HG02642 (cell line): ENCODE results near the gene ACSL6.
A peak's percentile ranks its signal among the peaks of the same experiment; 100 is the strongest.

Experiments
- ATAC-seq: cut with Tn5 transposase; IDR thresholded peaks from one replicate; pipeline ENCODE4 v1.9.1; 2021; ENCODE audit warnings: mild to moderate bottlenecking; ENCODE audit not compliant: unreplicated experiment, poor library complexity

ACSL6 gene

DNA sequence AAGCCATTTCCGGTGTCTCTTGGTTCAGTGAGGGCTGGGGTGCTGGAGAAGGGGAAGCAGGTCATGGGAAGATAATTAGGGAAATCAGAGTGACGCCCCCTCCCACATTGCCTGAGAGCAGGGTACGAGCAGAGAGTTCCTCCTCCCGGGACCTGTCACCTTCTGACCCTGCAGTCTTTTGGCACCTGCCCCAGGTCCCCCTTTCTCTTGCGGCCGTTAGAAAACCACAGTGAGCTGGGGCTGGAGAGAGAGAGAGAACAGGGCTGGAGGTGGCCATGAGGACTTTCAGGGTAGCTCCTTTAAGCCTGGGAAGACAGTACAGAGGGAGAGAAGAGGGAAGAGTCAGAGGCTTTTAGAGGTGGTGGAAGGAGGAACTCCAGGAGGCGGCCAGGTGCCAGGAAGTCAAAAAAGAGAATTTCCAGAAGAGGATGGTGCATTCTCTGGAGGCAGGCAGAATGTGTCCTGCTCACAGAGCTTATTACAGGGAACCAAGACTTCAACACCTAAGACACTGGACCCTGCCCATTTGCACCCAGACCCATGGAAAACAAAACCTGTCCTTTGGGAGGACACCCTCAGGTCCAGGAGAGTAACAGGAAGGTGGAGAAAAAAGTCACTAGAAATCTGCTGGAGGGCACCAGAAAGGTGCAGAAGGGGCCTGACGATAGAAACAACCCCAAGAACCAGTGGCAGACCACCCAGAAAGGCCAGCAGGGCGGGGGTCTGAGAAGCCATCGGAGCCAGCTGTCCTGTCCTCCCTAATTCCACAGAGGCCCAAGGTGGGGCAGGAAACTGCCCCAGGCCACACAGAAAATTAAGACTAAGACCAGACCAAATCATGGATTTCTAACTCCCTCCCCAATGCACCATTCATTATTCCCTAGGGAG lies 6.5 kb upstream of the ACSL6 start:
- ATAC-seq = no peak

DNA sequence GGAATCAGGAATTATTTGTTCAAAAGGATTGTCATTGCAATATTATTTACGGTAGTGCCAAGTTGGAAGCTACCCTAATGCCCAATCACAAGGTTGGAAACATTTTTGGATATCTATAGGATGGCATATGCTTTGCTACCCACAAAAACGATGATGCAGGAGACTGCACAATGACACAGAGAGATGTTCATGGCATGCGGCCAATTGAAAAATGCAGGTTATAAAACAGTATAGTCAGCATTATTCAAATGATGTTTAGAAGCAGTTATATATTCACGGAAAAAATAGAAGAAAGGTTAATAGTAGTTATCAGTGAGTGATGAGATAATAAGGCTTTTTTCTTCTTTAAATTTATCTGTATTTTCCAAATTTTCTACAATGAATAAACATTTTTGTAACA lies 5.9 kb upstream of the ACSL6 start:
- ATAC-seq = no peak

DNA sequence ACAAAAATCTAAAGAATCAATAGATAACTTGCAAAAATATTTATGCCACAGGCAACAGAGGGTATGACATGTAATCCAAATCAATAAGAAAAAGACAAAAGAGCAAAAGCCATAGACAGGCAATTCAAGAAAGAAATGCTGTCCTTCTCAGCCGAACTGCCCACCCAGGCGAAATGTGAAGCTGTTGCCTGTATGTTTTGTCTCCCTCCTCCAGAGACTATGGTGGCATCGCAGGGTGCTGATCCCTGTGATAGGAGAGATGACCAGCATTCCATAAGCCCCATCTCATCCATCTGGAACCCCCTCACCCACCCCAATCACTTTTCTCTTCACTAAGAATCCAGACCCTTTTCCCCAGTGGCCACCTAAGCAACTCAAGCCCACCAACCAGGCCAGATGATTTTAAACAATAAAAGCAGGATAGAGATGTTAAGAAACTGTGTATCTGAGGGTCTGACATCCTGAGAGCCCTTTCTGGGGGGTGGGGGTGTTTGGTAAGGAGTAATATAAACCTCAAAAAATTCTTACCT lies 5.3 kb upstream of the ACSL6 start:
- no peak for ATAC-seq

DNA sequence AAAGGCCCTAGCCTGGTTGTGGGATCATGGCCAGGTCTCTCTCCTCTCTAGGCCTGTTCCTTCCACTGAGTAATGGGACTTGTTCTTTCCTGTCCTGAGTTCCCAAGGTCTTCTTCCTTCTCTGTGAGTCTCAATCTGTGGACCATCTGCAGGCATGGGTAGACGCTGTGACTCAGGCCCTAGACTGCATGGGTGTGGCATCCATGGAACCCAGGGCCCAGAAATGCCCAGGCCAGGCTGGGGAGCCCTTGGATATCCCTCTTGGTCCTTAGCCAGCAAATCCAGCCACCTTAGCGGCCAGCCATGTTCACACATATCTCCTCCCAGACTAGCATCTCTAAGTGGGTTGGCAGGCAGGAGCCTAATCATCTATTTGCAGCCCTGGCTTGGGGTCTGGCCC lies 2.3 kb upstream of the ACSL6 start:
- ATAC-seq = no peak

DNA sequence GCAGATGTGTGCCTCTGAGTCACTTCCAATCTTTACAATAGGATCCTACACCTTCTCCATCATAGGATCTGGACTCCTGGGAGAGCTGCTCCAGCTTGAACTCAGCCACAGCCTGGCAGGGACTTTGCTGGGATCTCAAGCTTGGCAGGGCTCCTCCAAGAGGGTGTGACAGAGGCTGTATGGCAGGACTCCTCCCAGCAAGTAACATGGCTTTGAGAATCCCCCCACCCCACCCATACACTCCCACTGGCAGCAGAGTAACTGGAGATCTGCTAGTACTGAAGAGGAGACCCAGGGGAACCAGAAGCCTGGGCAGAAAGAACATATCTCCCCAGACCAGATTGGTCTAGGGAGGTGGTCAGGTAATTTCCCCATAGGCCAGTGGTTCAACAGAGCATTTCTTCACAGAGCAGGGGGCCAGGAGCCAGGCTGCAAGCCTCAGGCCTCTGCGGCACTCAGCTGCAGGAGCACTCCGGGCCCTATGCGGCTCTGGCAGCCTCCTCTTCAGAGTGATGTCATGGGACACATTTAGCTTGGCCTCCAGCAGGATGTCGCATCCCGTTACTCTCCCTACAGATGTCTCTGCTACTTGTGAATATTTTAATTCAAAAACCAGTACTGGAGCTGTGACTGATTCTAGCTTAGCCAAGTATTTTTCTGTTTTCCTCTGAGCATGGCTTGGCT lies 1.7 kb upstream of the ACSL6 start:
- ATAC-seq = no peak

DNA sequence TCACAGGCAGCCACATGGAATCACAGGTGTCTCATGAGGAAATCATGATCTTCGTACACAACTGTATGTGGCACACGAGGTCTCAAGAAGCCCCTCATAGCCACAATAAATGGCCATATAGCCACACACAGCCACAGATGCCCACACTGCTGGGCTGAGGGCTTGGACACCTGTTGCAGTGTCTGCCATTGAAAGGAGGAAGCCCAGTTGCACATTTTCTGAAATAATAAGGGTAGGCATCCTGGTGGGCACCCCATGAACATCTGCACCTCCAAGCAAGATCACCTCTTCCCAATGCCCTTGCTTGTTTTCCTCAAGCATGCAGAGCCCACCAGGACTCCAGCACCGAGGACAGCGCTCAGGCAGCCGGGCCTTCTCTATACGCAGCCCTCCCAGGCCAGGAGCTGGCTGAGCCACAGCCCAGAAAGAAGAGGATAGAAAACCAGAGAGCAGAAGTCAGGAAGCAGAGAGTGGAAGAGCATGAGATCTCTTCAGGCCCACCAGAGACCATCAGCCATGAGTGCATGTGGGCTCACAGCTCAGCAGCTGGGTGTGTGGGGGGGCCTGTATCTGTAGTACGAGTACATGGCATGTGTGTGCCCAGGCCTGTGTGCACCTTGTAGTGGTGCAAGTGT lies 1.0 kb upstream of the ACSL6 start:
- no peak for ATAC-seq

DNA sequence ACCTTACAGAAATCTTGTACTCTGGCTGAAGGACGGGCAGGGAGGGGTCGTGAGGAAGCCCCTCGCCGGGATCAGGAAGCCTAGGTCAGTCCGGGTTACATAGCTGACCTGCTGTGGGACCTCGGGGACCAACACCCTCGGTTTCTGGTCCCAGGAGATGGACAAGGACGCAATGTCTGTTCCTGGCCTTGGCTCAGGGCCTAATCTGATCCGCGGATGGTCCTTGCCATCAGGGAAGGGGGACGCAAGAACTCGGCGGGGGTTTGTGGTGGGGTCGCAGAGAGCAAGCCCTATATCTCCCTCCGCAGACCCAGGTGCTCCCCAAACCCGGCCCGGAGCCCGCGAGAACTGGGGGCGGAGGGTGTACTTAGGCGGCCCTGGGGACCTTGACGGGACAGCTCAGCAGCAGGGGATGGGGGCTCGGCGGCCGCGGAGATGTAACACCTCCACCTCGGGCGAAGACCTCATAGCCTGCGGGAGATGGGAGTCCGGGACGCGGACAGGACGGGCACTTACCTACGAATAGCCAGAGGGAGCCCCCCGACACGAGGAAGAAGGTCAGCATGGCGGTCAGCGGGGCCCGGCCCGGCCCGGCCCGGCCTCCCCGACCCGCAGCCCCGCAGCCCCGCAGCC lies 353 bp downstream of the ACSL6 start:
- ATAC-seq = no peak

DNA sequence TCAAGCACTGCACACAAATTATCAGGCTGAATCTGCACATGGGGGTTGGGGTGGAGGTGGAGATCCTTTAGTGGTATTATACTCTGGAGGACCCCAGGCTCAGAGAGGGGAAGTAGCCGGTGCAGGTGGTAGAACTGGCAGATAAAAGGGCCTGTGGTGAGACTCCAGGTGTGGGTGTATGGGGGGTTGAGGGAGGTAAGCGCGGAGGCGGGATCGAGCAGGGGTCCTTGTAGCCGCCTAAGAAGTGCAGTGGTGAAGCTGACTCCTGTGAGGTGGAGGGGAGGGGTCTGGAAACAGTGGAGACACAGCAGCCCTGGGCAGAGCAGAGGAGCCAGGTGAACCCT lies 841 bp downstream of the ACSL6 start:
- ATAC-seq = no peak

DNA sequence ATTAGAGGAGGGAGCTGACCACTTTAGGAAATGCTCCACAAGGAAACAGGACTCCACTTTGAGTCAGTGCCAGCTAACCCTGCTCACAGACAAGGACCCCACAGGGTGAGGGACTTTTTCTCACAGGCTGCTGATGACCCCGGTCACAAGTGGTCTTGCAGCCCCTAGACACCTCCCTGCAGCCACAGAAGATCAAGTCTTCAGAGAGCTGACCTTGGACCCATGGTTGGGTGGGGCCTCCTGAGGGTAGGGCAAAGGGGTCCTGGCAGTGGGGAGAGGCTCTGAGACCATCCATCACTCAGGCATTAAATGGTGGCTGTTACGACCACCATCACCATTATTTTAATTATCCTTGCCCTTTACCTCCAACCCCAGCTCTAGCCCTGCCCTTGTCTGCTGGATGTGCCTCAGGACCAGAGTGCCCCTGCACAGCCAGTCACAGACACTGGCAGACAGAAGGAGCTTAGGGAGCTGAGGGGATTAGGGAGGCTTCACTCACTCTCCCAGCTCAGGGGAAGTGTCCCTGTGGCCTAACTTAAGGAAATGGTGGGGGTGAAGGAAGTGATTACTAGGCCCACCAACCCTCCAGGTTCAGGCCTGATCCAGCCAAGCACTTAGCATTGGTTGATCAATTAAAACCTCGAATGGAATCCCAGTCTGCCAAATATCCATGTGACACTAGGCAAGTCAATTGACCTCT lies 1.6 kb downstream of the ACSL6 start:
- ATAC-seq = no peak

DNA sequence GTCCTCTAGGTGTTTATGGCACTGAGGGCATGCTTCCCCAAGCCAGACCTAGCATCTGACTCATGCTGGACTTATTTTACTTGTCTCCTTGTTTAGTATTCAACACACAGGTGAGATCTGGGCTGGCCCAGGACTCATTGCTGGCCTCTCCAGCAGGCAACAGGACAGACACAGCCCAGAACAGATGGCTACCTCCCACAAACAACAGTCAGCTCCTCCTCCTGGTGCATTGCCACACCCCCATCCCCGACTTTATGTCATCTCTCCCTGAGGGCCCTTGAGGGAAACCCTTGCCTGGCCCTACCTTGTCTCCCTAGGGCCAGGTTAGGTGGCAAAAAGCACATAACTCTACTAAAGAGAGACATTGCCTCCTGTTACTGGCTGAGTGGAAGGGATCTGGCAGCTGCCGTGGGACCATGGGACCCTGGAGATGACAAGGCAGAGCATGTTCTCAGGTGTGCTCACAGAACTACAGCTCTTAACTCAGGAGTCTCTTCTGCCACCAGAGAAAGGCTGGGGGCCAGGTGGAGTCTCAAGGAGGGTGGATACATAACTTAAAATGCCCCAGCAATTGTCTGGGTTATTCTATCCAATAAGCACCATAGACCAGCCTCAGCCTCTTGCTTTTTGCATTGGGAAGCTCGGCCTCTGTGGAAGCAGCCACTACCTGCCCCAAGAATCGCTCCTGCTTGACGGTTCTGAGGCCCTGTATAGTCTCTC lies 2.3 kb downstream of the ACSL6 start:
- no peak for ATAC-seq

DNA sequence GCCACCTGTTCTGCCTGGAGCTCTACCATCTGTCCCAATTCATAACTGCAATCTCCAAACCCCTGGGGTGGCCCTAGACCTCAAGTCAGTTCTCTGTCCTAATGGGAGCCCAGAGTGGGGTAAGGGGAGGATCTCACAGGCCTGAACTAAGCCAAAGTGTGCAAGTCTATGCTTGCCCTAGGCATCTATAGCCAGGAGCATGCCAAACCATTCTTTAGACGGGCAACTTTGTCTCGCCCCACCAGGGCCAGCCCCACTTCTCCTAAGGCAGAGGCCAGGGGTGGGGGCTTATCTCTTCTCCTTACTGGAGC lies 3.3 kb downstream of the ACSL6 start:
- ATAC-seq = peak; percentile 16

DNA sequence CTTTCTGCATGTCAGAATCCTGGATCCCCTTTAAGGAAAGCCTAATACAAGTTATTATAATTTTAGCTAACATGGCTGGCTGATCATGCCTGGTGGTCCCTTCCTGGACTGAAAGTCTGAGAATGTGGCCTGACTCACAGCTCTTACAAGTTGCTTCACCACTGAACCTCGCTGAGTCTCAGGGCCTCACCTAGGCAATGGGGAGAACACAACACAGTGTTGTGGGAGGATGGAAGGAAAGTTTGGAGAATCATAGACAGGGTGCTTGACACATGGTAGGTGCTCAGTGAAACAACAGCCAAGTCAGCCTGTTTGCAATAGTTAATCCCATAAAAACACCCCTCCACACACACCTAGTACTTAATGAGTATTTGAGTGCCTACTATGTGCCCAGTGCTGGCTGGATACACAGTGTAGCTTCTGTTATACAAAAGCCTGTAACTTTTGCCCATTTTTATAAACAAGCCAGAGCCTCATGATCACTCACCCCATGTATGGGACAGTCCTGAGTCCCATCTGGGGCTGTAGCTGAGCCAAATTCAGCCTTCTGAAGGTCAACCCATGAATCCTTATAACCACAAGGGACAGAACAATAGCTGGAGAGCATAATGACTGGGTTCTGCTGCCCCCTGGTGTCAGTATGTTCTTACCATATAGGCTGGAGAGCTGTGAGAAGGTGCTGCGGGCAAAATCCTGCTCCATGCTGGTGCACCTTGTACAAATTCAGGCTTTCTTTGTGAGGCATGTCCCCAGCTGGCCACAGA lies 3.9 kb downstream of the ACSL6 start:
- peak; percentile 74 for ATAC-seq

DNA sequence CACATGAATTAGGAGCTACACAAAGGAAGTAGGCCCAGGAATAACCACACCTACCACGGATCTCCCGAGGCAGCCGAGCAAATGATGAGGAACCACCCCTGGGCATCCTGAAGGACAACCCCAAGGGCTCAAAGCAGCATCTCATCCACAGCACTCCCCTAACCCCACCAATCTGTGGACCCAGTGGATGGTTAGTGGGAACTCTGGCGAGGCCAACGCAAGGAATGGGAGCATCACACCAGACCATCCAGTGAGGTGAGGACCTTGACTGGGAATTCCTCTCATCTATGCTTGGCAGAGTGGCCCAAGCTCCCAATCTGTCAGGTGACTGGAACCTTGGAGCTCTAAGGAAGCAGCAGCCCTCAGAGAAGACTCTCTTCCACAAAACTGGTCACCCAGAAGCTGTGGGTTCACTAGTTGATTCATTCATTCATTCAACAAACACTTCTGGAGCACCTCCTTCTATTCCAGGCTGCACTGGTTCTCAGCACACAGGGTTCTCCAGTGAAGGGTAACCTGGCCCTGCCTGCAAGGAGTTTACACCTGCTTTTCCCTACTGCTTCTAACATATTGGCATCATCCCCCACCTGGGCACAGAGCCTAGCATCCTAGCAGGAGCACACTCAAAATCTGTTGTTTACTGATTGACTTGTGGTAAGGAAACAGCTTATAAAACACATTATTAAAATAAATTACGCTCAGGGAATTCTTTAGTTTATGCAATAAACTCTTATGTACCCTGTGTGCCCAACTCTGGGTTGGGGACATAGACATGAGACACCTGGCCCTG lies 4.9 kb downstream of the ACSL6 start:
- no peak for ATAC-seq

DNA sequence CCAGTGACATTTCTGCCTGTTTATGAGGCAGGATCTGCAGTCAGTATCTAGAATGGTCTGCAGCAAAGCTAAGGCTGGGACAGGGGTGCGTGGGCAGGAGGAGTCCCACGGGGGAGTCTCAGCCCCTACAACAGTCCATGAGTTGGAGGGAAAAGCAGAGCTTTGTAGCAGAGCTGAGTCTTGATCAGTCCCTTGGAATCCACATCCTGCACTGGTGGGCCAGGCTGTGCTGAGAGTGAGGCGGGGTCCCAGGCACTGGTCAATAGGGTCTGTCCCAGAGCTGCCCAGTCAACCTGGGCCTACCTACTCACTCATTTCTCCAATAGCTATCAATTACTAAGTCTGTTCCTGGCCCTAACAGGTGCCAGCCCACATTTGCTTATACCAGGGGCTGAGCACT lies 5.9 kb downstream of the ACSL6 start:
- no peak for ATAC-seq

DNA sequence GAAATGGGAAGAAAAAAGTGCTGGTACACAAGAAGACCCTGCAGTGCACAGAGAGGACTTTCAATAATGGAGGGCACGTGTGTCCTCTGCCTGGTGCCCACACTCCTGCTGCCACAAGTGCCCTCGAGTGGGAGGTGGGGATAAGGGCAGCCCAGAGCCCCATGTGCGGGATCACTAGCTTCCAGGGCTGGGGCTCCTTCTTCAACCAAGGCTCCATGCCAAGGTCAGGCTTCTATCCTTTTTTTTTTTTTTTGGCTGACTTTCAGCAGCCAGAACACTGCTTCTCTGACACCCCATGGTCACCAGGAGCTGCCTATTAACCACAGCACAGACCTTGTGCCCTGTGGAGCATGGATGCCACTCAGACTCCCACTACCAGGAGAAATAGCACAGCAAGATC lies 7.5 kb downstream of the ACSL6 start:
- no peak for ATAC-seq

DNA sequence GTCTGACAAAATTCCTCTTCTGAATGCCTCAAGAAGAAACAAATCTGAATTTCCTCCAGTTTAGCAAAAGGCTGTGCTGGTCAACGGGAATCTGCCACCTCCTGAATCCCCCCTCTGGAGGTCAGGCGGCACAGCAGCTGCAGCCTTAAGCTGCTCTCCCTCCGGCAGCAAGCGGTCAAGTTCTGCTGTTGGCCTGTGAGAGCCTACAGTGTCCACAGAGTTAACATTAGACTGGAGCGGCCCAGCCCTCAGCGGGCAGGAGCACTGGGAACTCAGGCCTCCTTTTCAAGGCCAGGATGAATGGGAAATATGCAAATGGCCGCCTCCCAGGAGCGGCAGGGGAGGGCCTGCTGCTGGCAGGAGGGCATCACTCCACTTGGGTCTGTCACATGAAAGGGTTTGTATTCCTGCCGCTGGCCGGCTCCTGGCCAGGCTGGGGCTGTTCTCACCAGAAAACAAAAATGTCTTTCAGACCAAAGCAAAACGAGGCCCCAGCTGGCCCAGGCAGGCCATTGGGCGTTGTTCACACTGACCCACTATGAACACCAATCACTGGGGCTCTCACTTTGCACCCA lies 8.2 kb downstream of the ACSL6 start:
- no peak for ATAC-seq

DNA sequence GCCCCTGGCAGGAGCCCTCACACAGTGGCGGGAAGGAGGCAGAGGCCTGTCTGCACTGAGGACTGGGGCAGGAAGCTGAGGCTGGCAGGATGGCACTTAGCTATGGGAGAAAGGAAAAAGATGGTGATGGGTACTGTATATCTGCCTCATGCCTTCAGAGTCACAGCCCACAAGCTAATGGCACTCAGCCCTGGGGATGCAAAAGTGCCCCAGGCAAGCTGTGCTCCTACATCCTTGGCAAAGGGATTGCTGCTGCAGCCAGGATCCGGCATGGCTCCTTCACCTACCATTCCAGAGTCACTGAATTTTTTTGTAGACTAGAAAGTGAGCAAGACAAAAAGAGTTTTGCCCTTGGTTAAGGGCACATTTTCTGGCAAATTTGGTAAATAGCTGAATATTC lies 8.7 kb downstream of the ACSL6 start:
- ATAC-seq = no peak
